ENCODE data around the gene UPK2. TPM values are rescaled to one million over a fixed set of nuclear protein-coding genes. Genes with fewer than 3 reads are reported as not detected.

UPK2 gene
- total and polyA plus RNA-seq, 2 of the 13 experiments (the other 11 are each of a cell fraction or from before 2014, with no cell fraction given) = not detected

GRCh38 chr11:118997627-118998387 lies 41.7 kb downstream of the UPK2 start, which contains the start of gene CENATAC (continued):
- TF ChIP-seq ZHX1 (CRISPR knock-in tag; IDR thresholded peaks at IDR 0.05; ENCODE audit: low read depth) = peak; percentile 34; the same call in 1 of the 2 replicates
- TF ChIP-seq, protein P1, sequence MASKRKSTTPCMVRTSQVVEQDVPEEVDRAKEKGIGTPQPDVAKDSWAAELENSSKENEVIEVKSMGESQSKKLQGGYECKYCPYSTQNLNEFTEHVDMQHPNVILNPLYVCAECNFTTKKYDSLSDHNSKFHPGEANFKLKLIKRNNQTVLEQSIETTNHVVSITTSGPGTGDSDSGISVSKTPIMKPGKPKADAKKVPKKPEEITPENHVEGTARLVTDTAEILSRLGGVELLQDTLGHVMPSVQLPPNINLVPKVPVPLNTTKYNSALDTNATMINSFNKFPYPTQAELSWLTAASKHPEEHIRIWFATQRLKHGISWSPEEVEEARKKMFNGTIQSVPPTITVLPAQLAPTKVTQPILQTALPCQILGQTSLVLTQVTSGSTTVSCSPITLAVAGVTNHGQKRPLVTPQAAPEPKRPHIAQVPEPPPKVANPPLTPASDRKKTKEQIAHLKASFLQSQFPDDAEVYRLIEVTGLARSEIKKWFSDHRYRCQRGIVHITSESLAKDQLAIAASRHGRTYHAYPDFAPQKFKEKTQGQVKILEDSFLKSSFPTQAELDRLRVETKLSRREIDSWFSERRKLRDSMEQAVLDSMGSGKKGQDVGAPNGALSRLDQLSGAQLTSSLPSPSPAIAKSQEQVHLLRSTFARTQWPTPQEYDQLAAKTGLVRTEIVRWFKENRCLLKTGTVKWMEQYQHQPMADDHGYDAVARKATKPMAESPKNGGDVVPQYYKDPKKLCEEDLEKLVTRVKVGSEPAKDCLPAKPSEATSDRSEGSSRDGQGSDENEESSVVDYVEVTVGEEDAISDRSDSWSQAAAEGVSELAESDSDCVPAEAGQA (IDR thresholded peaks at IDR 0.05; ENCODE audit: low read depth) = 0 out of 2 replicates have a peak, but pooled peaks have one; percentile 32
- TF ChIP-seq, protein P1 (CRISPR knock-in tag; IDR thresholded peaks at IDR 0.05; ENCODE audit: borderline replicate concordance) = 0 out of 2 replicates have a peak, but pooled peaks have one; percentile 58
- no peak for TF ChIP-seq RAD51 (IDR thresholded peaks at IDR 0.05; ENCODE audit: borderline replicate concordance)
- TF ChIP-seq PRMT3 (CRISPR knock-in tag; IDR thresholded peaks at IDR 0.05; ENCODE audit: borderline replicate concordance, low read depth) = no peak
- TF ChIP-seq SP4 (CRISPR knock-in tag; IDR thresholded peaks at IDR 0.05) = peak; percentile 52
- TF ChIP-seq YEATS4 (CRISPR knock-in tag; IDR thresholded peaks at IDR 0.05; ENCODE audit: borderline replicate concordance) = peak; percentile 65; the same call in 1 of the 2 replicates
- 0 out of 2 replicates have a peak, but pooled peaks have one; percentile 16 for TF ChIP-seq TFE3 (CRISPR knock-in tag; IDR thresholded peaks at IDR 0.05)
- TF ChIP-seq HOMEZ (CRISPR knock-in tag; IDR thresholded peaks at IDR 0.05; ENCODE audit: low read depth) = no peak
- TF ChIP-seq, protein P2, sequence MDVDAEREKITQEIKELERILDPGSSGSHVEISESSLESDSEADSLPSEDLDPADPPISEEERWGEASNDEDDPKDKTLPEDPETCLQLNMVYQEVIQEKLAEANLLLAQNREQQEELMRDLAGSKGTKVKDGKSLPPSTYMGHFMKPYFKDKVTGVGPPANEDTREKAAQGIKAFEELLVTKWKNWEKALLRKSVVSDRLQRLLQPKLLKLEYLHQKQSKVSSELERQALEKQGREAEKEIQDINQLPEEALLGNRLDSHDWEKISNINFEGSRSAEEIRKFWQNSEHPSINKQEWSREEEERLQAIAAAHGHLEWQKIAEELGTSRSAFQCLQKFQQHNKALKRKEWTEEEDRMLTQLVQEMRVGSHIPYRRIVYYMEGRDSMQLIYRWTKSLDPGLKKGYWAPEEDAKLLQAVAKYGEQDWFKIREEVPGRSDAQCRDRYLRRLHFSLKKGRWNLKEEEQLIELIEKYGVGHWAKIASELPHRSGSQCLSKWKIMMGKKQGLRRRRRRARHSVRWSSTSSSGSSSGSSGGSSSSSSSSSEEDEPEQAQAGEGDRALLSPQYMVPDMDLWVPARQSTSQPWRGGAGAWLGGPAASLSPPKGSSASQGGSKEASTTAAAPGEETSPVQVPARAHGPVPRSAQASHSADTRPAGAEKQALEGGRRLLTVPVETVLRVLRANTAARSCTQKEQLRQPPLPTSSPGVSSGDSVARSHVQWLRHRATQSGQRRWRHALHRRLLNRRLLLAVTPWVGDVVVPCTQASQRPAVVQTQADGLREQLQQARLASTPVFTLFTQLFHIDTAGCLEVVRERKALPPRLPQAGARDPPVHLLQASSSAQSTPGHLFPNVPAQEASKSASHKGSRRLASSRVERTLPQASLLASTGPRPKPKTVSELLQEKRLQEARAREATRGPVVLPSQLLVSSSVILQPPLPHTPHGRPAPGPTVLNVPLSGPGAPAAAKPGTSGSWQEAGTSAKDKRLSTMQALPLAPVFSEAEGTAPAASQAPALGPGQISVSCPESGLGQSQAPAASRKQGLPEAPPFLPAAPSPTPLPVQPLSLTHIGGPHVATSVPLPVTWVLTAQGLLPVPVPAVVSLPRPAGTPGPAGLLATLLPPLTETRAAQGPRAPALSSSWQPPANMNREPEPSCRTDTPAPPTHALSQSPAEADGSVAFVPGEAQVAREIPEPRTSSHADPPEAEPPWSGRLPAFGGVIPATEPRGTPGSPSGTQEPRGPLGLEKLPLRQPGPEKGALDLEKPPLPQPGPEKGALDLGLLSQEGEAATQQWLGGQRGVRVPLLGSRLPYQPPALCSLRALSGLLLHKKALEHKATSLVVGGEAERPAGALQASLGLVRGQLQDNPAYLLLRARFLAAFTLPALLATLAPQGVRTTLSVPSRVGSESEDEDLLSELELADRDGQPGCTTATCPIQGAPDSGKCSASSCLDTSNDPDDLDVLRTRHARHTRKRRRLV (CRISPR knock-in tag; IDR thresholded peaks at IDR 0.05) = peak; percentile 58

All from HepG2 (cell line).